Vagina (tissue), 2 donors: ENCODE measurements around the gene KRTAP10-1.

Experiments used
- POLR2A ChIP-seq, 2 donors: fragments of 450-650 bp; IDR thresholded peaks; one replicate each; pipeline ENCODE4 v1.6.1; 2017; ENCODE audit warnings: antibody characterized with exemption in 2 of 2, mild to moderate bottlenecking in 2 of 2, moderate library complexity in 2 of 2
- POLR2AphosphoS5 ChIP-seq, 2 donors: sonication (generic); formaldehyde crosslinking; IDR thresholded peaks; one replicate each; pipeline ENCODE4 v1.9.0; 2017; ENCODE audit warnings: antibody characterized with exemption in 2 of 2, mild to moderate bottlenecking in 2 of 2, low read depth in 1 of 2; ENCODE audit not compliant: insufficient read depth in 1 of 2
- TF ChIP-seq, protein P1 (sequence below), 3 experiments: fragments of 450-650 bp in 2 of 3; fragments of 200-600 bp in 1 of 3; sonication (generic) in 1 of 3; IDR thresholded peaks; one replicate each; pipeline ENCODE4 v1.5.1; 2017 to 2019; ENCODE audit warnings: antibody characterized with exemption in 3 of 3, mild to moderate bottlenecking in 2 of 3, moderate library complexity in 2 of 3

DNA sequence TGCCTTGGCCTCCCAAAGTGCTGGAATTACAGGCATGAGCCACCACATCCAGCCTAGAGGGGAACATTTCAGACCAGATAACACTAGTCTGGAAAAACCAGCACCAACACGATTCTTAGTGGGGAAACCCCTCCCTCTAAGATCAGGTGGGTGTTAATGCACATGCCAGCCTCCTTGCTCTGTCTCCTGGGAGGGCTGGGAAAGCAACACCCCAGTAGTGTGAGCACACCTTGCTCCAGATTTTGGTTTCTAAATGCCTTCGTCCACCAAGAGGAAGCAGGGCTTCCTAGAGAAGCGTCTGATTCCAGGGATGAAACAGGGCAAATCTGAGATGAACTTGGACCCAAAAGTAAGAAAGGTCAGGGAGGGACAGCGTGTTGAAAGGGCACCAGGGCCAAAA lies 31.3 kb upstream of the KRTAP10-1 start:
- TF ChIP-seq, protein P1, sequence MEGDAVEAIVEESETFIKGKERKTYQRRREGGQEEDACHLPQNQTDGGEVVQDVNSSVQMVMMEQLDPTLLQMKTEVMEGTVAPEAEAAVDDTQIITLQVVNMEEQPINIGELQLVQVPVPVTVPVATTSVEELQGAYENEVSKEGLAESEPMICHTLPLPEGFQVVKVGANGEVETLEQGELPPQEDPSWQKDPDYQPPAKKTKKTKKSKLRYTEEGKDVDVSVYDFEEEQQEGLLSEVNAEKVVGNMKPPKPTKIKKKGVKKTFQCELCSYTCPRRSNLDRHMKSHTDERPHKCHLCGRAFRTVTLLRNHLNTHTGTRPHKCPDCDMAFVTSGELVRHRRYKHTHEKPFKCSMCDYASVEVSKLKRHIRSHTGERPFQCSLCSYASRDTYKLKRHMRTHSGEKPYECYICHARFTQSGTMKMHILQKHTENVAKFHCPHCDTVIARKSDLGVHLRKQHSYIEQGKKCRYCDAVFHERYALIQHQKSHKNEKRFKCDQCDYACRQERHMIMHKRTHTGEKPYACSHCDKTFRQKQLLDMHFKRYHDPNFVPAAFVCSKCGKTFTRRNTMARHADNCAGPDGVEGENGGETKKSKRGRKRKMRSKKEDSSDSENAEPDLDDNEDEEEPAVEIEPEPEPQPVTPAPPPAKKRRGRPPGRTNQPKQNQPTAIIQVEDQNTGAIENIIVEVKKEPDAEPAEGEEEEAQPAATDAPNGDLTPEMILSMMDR (IDR thresholded peaks at IDR 0.05), result no peak
- no peak for TF ChIP-seq POLR2AphosphoS5 (IDR thresholded peaks at IDR 0.05; ENCODE audit: insufficient read depth in 1 of 2, low read depth in 1 of 2)
- no peak for TF ChIP-seq POLR2A (IDR thresholded peaks at IDR 0.05)
